Measurements from ENCODE around the gene C1orf35. TPM values are rescaled to one million over a fixed set of nuclear protein-coding genes. Genes with fewer than 3 reads are reported as not detected.

Gene C1orf35
- total RNA-seq, 1 donor from 2014 or later = 20.2 TPM

GRCh38 chr1:228125185-228125584 is 22.1 kb upstream of the C1orf35 start:
- H3K36me3 Mint-ChIP-seq = no peaks in the 10 kb centered on the region
- H3K9me3 Mint-ChIP-seq = no peaks in the 10 kb centered on the region
- H3K4me3 Mint-ChIP-seq = no peak overlapping the region
- H3K27me3 Mint-ChIP-seq (ENCODE audit: low read depth) = peaks cover 6% of the 10 kb centered on the region
- DNase-seq (ENCODE audit: low spot score in 2 of 2, unreplicated experiment in 2 of 2) = no peak
- no peaks in the 10 kb centered on the region for H3K4me1 Mint-ChIP-seq
- TF ChIP-seq CTCF (IDR thresholded peaks at IDR 0.05; ENCODE audit: unreplicated experiment) = no peak
- H3K27ac Mint-ChIP-seq = no peak overlapping the region

DNA sequence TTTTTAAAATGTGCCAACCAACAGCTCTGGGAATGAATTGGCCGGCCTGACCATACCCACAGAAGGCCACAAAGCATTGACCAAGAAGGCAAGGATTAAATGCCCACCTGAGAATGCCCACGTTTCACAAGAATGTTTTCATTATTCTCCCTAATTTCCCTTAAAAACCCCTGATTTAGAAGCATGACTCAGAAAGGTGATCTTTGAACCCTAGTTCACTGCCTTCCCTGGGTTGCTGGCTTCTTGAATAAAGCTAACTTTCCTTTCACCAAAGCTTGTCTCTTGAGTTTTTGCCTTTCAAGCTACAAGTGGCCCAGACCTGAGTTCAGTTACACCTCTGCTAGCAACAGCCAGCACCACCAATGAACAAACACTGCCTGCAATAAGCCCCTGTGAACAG is 20.4 kb upstream of the C1orf35 start:
- no peak overlapping the region for H3K27ac Mint-ChIP-seq
- TF ChIP-seq CTCF (IDR thresholded peaks at IDR 0.05; ENCODE audit: unreplicated experiment) = no peak
- no peak overlapping the region for H3K4me3 Mint-ChIP-seq
- no peaks in the 10 kb centered on the region for H3K4me1 Mint-ChIP-seq
- DNase-seq (ENCODE audit: low spot score in 2 of 2, unreplicated experiment in 2 of 2) = no peak
- H3K27me3 Mint-ChIP-seq (ENCODE audit: low read depth) = peaks cover 6% of the 10 kb centered on the region
- peaks cover 6% of the 10 kb centered on the region for H3K9me3 Mint-ChIP-seq
- H3K36me3 Mint-ChIP-seq = no peaks in the 10 kb centered on the region

DNA sequence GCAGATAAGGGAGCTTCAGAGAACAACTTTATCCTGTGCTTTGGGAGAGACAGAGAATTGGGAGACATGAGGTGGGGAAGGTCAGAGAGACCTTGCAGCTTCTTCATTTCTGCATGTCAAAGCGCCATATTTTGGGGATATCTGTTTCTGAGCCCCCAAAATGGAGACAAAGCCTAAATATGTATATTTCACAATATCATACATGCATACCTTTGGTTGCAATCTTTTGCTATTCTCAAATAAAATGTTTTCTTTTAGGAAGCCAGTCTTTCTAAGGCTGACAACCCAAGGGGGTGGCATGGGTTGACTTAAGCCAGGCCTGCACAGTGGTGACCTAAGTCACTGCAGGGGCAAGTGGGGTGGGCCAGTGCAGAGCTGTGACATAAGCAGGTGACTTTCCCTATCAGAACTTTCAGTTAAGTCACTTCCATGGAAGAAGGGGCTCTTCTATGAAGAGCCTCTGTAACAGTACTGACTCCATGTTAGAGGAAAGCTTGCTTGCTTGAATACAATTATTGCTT is 19.9 kb upstream of the C1orf35 start:
- DNase-seq (ENCODE audit: low spot score in 2 of 2, unreplicated experiment in 2 of 2) = no peak
- no peak overlapping the region for H3K4me3 Mint-ChIP-seq
- no peak overlapping the region for H3K27ac Mint-ChIP-seq
- no peaks in the 10 kb centered on the region for H3K4me1 Mint-ChIP-seq
- no peak for TF ChIP-seq CTCF (IDR thresholded peaks at IDR 0.05; ENCODE audit: unreplicated experiment)
- H3K9me3 Mint-ChIP-seq = peaks cover 9% of the 10 kb centered on the region
- H3K27me3 Mint-ChIP-seq (ENCODE audit: low read depth) = peaks cover 6% of the 10 kb centered on the region
- peaks cover 2% of the 10 kb centered on the region for H3K36me3 Mint-ChIP-seq

- Mint-ChIP-seq H3K36me3 (peaks cover 7% of the 10 kb centered on the region), H3K9me3 (peaks cover 15% of the 10 kb centered on the region), H3K4me3 (no peak overlapping the region), H3K4me1 (no peaks in the 10 kb centered on the region), H3K27me3 (ENCODE audit: low read depth) (peaks cover 6% of the 10 kb centered on the region), H3K27ac (no peak overlapping the region)
- no peak for TF ChIP-seq CTCF (IDR thresholded peaks at IDR 0.05; ENCODE audit: unreplicated experiment)
- DNase-seq (ENCODE audit: low spot score in 2 of 2, unreplicated experiment in 2 of 2) = no peak
Measured at GRCh38 chr1:228120857-228121489, 17.8 kb upstream of the C1orf35 start.

DNA sequence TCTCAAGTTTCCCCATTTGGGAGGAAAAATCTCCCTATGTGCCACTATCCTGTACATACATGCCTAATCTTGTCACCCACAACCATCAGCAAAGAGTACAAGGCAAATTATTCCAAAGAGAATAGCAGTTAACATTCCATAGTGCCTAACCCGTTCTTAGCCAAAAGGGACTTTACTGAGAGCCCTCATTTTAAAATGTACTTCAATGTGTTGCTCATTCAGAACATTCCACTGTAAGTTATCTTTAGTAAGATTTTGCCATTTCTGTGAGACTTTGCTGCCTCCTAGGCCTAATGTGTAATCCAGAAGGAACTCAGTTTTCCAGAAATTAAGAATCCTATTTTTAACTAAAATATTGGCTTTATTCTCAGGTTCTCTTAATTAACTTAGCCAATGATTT is 17.2 kb upstream of the C1orf35 start:
- Mint-ChIP-seq H3K4me1 (no peaks in the 10 kb centered on the region), H3K9me3 (peaks cover 15% of the 10 kb centered on the region), H3K27me3 (ENCODE audit: low read depth) (peaks cover 6% of the 10 kb centered on the region), H3K27ac (no peak overlapping the region), H3K4me3 (no peak overlapping the region), H3K36me3 (peaks cover 7% of the 10 kb centered on the region)
- no peak for DNase-seq (ENCODE audit: low spot score in 2 of 2, unreplicated experiment in 2 of 2)
- no peak for TF ChIP-seq CTCF (IDR thresholded peaks at IDR 0.05; ENCODE audit: unreplicated experiment)

All from mesothelial cell of epicardium (in vitro differentiated cells).